GM12864 (cell line): ENCODE measurements around the gene SRC.

Source experiments
- DNase-seq: peaks from one replicate; pipeline ENCODE4 v3.0.0-alpha.2; 2011; ENCODE audit warnings: low read depth
- H3K4me3 ChIP-seq: 2 replicates; pipeline ENCODE4 v1.5.1; 2011; ENCODE audit warnings: mild to moderate bottlenecking, low read depth, low read length, control low read depth
- CTCF ChIP-seq: IDR thresholded peaks from 2 replicates; pipeline ENCODE4 v1.5.1; 2011; ENCODE audit warnings: low read depth, mild to moderate bottlenecking, moderate library complexity, low read length, control low read depth, inconsistent platforms; ENCODE audit errors: missing control alignments

SRC gene

GRCh38 chr20:37319151-37319671 is 26.7 kb upstream of the SRC start:
- no peak for TF ChIP-seq CTCF
- no peak for DNase-seq
- H3K4me3 ChIP-seq = no peak overlapping the region

DNA sequence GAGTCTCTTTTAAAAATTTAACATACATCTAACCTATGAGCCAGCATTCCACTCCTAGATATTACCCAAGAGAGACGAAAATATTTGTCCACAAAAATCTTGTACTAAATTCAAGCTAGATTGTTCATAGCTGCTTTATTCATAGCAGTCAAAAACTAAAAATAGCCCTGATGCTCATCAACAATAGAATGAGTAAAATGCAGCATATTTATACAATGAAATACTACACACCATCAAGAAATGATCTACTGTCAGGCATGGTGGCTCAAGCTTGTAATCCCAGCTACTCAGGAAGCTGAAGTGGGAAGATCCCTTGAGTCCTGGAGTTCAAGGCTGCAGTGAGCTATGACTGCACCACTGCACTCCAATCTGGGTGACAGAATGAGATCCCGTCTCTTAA is 22.0 kb upstream of the SRC start:
- no peak for TF ChIP-seq CTCF
- no peak overlapping the region for H3K4me3 ChIP-seq
- no peak for DNase-seq

DNA sequence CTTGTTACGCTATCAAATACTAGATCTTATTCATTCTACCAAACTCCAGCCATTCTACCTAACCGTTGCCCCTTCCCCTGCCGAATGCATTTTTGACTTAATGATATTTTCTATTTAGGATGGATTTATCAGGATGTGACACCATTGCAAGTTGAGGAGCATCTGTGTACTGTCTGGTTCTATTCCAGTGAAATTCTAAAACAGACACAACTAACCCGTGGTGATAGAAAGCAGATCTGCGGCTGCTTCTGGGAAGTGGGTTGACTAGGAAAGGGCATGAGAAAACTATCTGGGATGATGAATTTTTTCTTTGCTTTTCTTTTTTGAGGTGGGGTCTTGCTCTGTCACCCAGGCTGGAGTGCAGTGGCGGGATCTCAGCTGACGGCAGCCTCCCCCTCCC is 20.7 kb upstream of the SRC start:
- TF ChIP-seq CTCF = no peak
- H3K4me3 ChIP-seq = no peak overlapping the region
- no peak for DNase-seq

DNA sequence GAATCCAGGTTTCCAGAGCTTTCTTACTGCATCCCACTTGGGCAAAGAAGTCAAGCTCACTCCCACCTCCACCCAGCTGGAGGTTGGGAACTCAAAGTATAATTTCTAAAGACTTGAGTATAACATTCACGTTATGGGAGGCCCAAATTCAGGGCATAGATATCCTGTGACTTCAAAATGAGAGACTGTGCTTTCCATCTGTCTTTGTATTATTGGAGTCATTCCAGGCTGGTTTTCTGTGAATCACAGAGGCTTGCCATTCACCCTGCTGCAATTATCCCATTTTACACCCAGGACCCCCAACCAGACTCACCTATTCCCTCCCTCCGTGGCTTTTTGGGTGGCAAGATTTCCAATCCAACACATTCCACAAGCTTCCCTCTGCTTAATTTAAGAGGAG is 19.3 kb upstream of the SRC start:
- H3K4me3 ChIP-seq = no peak overlapping the region
- no peak for DNase-seq
- TF ChIP-seq CTCF = no peak

GRCh38 chr20:37327748-37328147 is 18.2 kb upstream of the SRC start:
- DNase-seq = no peak
- no peak overlapping the region for H3K4me3 ChIP-seq
- TF ChIP-seq CTCF = no peak

DNA sequence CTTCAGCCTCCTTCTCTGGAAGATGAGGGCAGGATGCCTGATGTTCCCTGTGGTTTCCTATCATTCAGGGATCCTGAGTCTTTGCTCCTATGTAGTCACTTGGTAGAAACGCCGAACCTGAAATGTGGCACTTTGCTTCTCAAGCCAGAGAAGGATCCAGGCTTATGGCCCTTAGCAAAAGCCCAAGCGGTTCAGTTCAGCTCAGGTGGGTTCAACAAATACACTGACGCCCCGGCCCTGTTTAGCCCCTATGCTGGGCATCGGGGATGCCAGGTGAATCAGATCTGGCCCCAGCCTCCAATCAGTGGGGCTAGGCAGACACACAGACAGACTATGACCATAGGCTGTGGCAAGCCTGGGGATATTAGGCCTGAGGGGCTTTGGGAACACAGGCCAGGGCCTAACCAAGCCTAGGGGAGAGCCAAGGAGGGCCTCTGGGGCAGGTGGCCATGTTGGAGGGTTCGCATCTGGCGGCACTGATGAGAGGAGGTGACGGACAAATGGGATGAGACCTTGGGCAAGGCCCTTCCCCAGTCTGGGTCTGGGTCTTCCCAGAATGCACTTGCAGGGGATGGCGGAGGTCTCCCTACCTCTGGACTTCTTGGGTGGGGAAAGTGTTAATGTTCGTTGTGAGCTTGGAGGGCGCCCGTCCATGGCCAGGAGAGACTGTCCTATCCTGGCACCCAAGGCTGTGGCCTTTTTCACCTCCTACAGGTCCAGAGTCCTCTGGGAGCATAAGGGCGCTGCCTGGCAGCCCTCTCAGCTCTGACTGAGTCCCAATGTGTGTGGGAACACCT is 17.6 kb upstream of the SRC start:
- no peak overlapping the region for H3K4me3 ChIP-seq
- DNase-seq = no peak
- no peak for TF ChIP-seq CTCF
